ENCODE results near the gene HK3. TPM values are rescaled to one million over a fixed set of nuclear protein-coding genes. Genes with fewer than 3 reads are reported as not detected.

The HK3 gene
- total RNA-seq, 1 donor from 2014 or later, result not detected

- no peak for TF ChIP-seq CTCF (IDR thresholded peaks at IDR 0.05; ENCODE audit: partially characterized antibody, unreplicated experiment)
- H3K27ac Mint-ChIP-seq (ENCODE audit: unreplicated experiment), result no peak overlapping the region
Measured at GRCh38 chr5:176889321-176890280, 9.5 kb downstream of the HK3 start.

GRCh38 chr5:176888865-176889165 is 10.3 kb downstream of the HK3 start:
- Mint-ChIP-seq H3K4me1 (ENCODE audit: low read depth, unreplicated experiment) (peaks cover 5% of the 10 kb centered on the region), H3K9me3 (ENCODE audit: unreplicated experiment) (peaks cover 12% of the 10 kb centered on the region), H3K36me3 (ENCODE audit: unreplicated experiment) (peaks cover 6% of the 10 kb centered on the region), H3K27ac (ENCODE audit: unreplicated experiment) (no peak overlapping the region), H3K27me3 (ENCODE audit: unreplicated experiment) (peaks cover 15% of the 10 kb centered on the region), H3K4me3 (ENCODE audit: unreplicated experiment) (no peak overlapping the region)
- no peak for DNase-seq
- no peak for TF ChIP-seq CTCF (IDR thresholded peaks at IDR 0.05; ENCODE audit: partially characterized antibody, unreplicated experiment)

More at GRCh38 chr5:176889321-176890280, 9.5 kb downstream of the HK3 start:
- peaks cover 6% of the 10 kb centered on the region for H3K36me3 Mint-ChIP-seq (ENCODE audit: unreplicated experiment)
- peaks cover 12% of the 10 kb centered on the region for H3K9me3 Mint-ChIP-seq (ENCODE audit: unreplicated experiment)
- no peak overlapping the region for H3K4me3 Mint-ChIP-seq (ENCODE audit: unreplicated experiment)
- H3K27me3 Mint-ChIP-seq (ENCODE audit: unreplicated experiment), result peaks cover 17% of the 10 kb centered on the region
- no peaks in the 10 kb centered on the region for H3K4me1 Mint-ChIP-seq (ENCODE audit: low read depth, unreplicated experiment)
- DNase-seq, result no peak

GRCh38 chr5:176888016-176888864 is 10.9 kb downstream of the HK3 start:
- Mint-ChIP-seq H3K4me1 (ENCODE audit: low read depth, unreplicated experiment) (peaks cover 5% of the 10 kb centered on the region), H3K36me3 (ENCODE audit: unreplicated experiment) (peaks cover 6% of the 10 kb centered on the region), H3K27ac (ENCODE audit: unreplicated experiment) (no peak overlapping the region), H3K4me3 (ENCODE audit: unreplicated experiment) (no peak overlapping the region), H3K27me3 (ENCODE audit: unreplicated experiment) (peaks cover 15% of the 10 kb centered on the region), H3K9me3 (ENCODE audit: unreplicated experiment) (peaks cover 10% of the 10 kb centered on the region)
- no peak for DNase-seq
- no peak for TF ChIP-seq CTCF (IDR thresholded peaks at IDR 0.05; ENCODE audit: partially characterized antibody, unreplicated experiment)

GRCh38 chr5:176887252-176887849 is 11.8 kb downstream of the HK3 start:
- H3K4me3 Mint-ChIP-seq (ENCODE audit: unreplicated experiment), result no peak overlapping the region
- DNase-seq, result no peak
- H3K9me3 Mint-ChIP-seq (ENCODE audit: unreplicated experiment), result peaks cover 14% of the 10 kb centered on the region
- H3K27ac Mint-ChIP-seq (ENCODE audit: unreplicated experiment), result no peak overlapping the region
- H3K4me1 Mint-ChIP-seq (ENCODE audit: low read depth, unreplicated experiment), result peaks cover 6% of the 10 kb centered on the region
- peaks cover 10% of the 10 kb centered on the region for H3K36me3 Mint-ChIP-seq (ENCODE audit: unreplicated experiment)
- no peak for TF ChIP-seq CTCF (IDR thresholded peaks at IDR 0.05; ENCODE audit: partially characterized antibody, unreplicated experiment)
- peaks cover 17% of the 10 kb centered on the region for H3K27me3 Mint-ChIP-seq (ENCODE audit: unreplicated experiment)

All from glutamatergic neuron (in vitro differentiated cells).